HG02938 (cell line): ENCODE data around the gene PHETA2.
"Not testable (repeated sequence)": the region's sequence is repeated elsewhere in the genome, so short reads cannot be mapped to it uniquely, and the experiment has no call there.

Experiments
- ATAC-seq: cut with Tn5 transposase; IDR thresholded peaks from one replicate; pipeline ENCODE4 v1.9.1; 2021; ENCODE audit warnings: mild to moderate bottlenecking, moderate library complexity; ENCODE audit not compliant: unreplicated experiment

The PHETA2 gene

DNA sequence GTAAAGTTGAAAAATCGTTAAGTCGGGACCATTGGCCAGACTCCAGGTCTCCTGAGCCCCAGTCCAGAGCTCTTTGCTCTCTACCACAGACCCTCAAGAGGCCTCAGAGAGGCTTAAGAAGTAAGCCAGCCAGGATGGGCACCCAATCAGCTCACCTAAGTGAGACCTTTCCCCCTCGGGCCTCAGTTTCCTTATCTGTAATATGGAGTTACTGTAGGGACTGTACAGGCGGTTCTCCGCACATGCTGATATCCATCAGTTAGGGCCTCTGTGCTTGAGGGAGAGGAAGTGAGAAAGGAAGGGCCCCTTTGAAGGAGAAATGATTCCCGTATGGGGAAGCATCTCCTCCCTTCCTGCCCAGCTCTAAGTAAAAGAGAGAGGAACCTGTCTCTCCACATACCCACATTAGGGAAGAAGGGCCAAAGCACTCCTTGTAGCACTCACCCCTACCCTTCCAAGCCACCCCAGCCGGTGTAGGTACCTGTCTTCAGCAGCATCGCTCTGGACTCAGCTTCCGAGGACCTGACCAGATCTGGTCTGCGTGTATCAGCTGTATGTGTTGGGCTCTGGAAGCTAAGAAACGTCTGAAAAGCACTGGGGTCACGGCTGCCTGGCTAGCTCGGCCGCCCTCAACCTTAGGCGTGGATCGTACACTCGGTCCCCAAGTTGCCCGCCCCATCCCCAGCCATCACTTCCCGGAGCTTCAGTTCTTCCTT lies 4.1 kb upstream of the PHETA2 start:
- ATAC-seq = peak; percentile 14

DNA sequence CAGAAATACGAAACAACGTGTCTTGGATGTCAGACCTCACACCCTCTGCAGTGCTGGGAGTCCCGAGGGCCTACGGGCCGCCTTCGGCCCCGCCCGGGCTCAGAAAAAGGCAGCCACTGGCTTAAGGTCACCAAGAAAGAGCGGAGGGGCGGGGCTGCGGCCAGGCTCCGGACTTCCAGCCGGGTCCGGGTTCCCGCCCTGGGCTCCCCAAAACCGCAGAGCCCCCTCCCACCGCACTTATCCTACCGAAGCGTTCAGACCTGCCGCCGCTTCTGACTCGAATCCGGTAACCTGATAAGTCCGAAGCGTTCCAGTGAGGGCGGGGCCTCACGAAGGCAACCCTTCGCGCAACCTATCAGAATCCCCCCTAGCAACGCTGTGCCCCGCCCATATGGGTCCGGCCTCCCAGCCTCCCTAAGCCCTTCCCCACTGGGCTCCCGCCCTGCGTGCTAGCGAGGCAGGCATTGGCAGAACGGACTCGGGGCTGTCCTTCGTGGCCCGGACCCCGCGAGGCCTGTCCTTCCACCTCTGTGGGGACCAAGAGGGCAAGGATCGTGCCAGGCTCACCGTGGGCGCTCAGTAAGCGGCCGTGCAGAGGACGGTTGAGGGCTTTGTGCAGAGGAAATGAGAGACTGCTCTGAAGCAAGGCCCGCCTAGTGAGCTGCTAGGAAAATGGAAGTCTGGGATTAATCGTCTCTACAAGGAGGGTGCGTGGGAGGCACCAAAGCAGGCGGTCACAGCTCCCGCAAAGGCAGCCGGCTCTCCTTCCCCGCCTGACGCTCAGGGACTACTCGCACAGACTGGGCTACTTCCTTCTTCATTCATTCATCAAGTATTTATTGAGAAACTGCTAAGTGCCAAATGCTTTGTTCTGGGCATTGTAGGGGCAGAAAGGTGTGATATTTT lies 3.3 kb upstream of the PHETA2 start, which contains the start of gene NAGA:
Gene NAGA (minus strand): TSS at position 296 of the 906 bp plus-strand sequence. CDS start 515 bp downstream, outside the sequence.
- ATAC-seq = peak; percentile 81

- not testable (repeated sequence) for ATAC-seq
These were observed 2.5 kb upstream of the PHETA2 start for GRCh38 chr22:42071508-42071907.

DNA sequence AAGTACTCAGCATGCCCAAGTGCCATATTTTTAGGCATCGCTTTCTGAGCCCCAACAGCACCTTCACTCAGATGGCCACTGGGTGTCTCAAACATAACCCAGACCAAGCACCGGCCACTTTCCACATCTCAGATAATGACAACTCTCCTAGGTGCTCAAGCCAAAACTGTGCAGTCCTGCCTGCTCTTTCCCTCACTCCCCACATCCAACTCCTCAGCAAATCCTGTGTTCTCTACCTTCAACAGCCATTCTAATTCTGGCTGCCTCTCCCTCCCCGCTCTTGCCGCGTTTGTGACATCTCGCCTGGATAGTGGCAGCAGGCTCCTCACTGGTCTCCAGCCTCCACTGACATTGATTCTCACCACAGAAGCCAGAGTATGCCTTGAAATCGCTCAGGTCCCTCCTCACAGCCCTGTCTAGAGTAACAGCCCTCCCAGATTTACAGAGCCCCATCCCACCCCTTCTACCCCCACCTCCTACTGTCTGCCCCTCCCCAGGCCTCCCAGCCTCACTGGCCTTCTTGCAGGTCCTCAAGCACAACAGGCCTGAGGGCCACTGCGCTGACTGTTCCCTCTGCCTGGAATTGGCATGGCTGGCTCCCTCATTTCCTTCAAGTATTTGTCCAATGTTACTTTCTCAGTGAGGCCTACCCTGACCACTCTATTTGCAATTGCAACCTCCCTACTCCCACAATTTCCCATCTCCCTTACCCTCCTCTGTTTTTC lies 1.3 kb upstream of the PHETA2 start:
- ATAC-seq = no peak

GRCh38 chr22:42073621-42074041 lies 417 bp upstream of the PHETA2 start:
- ATAC-seq = no peak

DNA sequence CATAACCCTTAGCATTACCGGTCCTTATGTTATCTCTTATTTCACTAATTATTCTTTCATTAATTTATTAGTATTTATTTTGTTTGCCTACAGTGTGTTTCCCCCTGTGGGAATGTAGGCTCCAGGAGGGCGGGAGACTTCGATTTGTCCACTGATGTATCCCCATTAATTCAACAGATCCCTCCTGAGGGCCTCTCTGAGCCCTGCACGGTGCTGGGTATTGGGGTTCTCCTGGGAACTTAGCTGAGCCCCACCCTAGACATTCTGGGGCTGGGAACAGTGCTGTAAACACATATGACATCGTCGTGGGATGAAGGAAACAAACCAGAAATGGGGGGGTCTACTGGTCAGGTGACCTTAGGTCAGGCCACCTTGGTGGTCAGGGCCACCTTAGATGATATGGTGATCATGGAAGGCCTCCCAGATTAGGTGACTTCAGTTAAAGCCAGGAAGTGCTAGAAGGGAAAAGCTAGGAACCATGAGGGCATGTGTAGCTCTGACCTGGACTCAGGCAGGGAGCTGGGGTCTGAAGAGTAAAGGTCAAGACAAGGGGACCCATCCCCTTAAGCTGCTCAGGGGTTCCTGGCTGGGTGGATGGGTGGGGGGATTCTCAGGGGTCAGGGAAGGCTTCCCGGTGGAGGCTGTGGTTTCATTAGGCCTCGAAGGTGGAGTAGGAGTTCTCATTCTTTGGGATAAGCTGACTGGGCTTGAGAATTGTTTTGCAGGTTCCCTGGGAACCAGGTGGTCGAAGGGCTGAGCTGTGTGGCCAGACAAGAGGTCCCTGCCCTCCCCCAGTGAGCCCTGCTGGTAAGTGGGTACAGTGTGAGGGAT lies 1.0 kb downstream of the PHETA2 start:
- ATAC-seq = no peak

- no peak for ATAC-seq
These were observed 2.9 kb downstream of the PHETA2 start for GRCh38 chr22:42076764-42077485.

DNA sequence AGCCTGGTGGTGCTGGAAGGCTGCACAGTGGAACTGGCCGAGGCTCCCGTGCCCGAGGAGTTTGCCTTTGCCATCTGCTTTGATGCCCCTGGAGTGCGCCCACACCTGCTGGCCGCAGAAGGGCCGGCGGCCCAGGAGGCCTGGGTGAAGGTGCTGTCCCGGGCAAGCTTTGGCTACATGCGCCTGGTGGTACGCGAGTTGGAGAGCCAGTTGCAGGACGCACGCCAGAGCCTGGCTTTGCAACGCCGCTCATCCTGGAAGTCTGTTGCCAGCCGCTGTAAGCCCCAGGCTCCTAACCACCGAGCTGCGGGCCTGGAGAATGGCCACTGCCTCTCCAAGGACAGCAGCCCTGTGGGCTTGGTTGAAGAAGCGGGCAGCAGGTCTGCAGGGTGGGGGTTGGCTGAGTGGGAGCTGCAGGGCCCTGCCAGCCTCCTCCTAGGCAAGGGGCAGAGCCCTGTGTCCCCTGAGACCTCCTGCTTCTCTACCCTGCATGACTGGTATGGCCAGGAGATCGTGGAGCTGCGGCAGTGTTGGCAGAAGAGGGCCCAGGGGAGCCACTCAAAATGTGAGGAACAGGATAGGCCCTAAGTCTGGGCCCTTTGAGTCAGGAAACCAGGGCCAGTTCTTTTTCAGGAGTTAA lies 3.6 kb downstream of the PHETA2 start:
- no peak for ATAC-seq

- peak; percentile 2 for ATAC-seq
These were observed 4.6 kb downstream of the PHETA2 start for GRCh38 chr22:42078469-42079318.

DNA sequence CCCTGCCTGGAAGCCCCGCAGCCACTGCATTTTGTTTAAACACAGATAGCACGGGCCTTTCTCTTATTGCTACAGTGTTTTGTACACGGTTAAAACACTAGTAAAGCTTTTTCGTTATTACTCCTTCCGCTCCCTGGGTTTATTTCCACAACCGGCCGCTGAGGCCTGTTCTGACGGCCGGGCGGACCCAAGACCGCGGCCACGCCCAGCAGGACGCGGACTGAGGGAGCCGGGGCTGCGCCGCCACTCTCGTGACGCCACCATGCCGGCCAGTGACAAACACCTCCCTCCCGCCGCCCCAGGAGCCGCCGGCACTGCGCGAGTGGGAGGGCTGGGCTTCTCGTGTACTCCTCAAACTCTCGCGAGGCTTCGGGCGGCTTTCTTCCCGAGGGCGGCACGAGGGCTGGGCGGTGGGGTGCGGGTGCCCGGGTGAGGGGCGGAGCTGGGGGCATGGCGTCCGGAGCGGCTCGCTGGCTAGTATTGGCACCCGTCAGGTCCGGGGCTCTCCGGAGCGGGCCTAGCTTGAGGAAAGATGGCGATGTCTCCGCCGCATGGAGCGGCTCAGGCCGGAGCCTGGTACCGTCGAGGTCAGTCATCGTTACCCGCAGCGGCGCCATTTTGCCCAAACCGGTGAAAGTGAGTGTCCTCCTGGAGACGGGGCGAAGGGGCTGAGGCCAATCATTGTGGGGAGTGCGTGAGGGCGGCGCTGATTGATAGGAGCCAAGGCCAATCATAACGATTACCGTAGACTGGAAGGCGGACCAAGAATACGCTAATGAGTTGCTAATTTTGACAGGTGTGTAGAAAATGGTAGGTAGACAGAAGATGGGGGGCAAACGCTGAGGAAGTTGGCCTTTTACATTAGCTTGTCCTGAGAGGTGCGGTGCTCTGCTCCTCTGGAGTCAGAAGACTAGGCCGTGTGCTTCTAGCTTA lies 5.5 kb downstream of the PHETA2 start, which contains the start of gene SMDT1:
Gene SMDT1 (plus strand): TSS at position 382 of the 933 bp plus-strand sequence. CDS start 69 bp downstream, at position 451.
- peak; percentile 80 for ATAC-seq

DNA sequence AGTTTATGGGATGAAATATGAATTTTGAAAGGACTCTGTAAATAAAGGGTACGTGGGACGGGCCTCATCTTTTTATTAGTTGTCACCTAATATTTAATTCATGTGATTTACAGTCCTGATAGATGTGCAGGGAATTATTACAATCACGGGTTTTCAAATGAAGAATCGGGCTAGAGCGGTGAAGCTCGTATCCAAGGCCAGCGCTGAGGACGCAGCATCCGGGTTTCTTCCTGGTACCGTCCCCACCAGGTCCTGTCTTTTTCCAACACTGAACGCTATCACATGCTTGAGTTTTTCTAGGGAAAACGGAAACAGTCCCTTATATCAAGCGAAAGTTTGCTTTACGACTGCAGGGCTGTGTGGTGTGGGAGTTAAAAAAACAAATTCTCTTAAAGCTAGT lies 6.2 kb downstream of the PHETA2 start:
- no peak for ATAC-seq

DNA sequence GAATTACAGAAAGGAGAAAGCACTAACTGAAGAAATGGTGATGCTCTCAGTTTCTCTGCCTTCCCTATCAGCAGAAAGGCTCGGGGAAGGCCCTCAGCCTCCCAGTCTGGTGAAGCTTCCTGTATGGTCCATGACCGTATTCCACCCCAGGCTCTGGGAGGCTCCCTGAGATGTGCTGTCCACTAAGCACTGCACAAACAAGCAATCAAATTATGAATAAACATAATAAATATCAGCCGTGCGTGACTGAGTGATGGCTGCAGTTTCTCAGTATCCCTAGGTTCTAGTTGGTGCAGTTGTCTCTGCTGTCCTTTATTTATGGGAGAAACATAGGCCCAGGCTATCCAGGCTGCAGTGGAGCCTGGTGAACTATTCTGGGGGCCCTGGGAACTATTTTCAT lies 9.1 kb downstream of the PHETA2 start:
- no peak for ATAC-seq

- ATAC-seq = no peak
These were observed 10.8 kb downstream of the PHETA2 start for GRCh38 chr22:42084874-42085273.

- no peak for ATAC-seq
These were observed 12.0 kb downstream of the PHETA2 start for GRCh38 chr22:42086051-42086450.

DNA sequence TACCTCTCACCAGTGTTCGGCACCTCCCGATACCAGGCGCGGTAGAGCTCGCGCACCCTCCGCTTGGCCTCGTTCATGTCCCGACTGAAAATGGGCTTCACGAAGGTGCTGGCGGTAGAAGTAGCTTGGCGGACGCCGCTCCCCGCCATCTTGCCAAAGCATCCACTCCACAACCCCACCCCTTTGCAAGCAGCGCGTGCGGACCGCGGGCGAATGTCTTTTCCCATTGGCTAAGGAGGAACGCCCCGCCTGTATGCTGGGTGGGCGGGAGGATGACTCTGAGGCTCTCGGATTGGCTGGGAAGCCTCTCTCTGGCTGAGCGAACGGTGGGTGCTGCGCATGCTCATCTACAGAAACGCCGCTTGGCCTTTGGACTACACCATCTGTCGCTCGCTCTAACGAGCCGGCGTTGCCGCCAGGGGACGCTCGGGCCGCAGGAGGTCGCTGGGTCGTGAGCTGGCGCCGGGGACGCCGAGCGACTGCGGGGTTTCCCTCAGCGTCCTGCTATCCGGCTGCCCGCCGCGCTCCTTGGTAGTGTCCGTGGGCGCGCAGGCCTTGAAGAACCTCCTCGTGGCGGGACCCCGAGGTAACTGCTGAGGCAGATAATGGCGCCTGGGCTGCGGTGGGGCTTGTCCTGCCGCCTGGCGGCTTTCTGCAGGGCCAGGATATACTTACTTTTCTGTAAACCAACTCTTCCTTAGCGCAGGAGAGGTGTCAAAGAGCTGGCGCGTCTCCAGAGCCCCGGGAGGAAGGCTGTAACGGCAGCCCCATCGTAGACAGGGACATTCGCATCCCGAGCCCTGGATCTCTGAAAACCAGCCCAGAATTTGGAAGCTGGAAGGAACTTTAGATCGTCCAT lies 16.8 kb downstream of the PHETA2 start, which contains the start of gene NDUFA6:
Gene NDUFA6 (minus strand): TSS at position 177 of the 859 bp plus-strand sequence. CDS start 28 bp downstream, at position 149.
- ATAC-seq = peak; percentile 86

GRCh38 chr22:42091455-42091782 lies 17.4 kb downstream of the PHETA2 start:
- no peak for ATAC-seq
